ENCODE measurements around the gene COPE.

The COPE gene

DNA sequence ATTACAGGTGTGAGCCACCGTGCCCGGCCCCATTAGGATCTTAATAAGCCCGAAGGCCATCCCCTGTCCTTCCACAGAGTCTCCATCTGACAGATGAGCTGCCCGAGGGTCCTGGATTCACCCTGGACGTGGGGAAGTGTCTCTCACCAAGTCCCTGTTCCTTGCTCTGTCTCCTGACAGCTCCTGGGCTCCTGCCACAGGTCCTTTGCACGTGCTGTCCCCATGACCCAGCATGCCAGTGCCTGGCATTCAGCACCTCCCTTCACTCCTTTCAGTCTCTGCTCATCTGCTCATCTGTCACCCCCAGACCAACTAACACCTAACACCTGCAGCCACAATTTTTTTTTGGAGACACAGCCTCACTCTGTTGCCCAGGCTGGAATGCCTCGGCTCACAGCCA is 37.7 kb downstream of the COPE start:
- no peak for DNase-seq (ENCODE audit: low spot score)
- Mint-ChIP-seq H3K27me3 (ENCODE audit: low read depth) (no peaks in the 10 kb centered on the region), H3K27ac (no peak overlapping the region), H3K4me3 (no peak overlapping the region), H3K9me3 (no peaks in the 10 kb centered on the region), H3K36me3 (ENCODE audit: low read depth) (no peaks in the 10 kb centered on the region), H3K4me1 (ENCODE audit: low read depth) (no peaks in the 10 kb centered on the region)

DNA sequence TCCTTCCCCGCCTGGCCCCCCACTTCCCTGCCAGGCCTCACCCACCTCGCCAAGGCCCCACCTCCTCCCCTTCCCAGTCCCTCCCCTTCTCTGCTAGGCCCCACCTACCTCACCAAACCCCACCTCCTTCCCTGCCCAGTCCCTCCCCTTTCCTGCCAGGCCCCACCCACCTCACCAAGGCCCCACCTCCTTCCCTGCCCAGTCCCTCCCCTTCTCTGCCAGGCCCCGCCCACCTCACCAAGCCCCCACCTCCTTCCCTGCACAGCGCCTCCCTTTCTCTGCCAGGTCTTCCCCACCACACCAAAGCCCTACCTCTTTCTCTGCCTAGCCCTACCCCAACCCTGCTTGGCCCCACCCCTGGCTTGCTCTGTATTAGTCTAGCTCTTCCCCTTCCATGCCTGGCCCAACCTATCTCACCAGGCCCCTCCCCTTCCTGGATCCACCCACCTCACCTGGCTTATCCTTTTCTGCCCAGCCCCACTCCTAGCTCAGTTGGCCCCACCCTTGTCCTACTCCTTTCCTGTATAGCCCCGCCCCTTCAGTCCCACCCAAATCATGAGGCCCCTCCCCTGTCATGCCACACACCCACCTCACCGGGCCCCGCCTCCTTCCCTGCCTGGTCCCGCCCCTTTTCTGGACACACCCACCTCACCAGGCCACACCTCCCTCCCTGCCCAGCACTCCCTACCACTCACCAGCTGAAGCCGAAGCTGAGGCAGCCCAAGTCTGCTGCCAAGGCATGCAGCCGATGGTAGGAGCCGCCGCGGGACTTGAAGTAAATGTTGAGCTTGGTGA is 39.4 kb downstream of the COPE start:
- Mint-ChIP-seq H3K36me3 (ENCODE audit: low read depth) (no peaks in the 10 kb centered on the region), H3K9me3 (no peaks in the 10 kb centered on the region), H3K4me1 (ENCODE audit: low read depth) (no peaks in the 10 kb centered on the region), H3K27ac (no peak overlapping the region), H3K4me3 (no peak overlapping the region), H3K27me3 (ENCODE audit: low read depth) (no peaks in the 10 kb centered on the region)
- no peak for DNase-seq (ENCODE audit: low spot score)

DNA sequence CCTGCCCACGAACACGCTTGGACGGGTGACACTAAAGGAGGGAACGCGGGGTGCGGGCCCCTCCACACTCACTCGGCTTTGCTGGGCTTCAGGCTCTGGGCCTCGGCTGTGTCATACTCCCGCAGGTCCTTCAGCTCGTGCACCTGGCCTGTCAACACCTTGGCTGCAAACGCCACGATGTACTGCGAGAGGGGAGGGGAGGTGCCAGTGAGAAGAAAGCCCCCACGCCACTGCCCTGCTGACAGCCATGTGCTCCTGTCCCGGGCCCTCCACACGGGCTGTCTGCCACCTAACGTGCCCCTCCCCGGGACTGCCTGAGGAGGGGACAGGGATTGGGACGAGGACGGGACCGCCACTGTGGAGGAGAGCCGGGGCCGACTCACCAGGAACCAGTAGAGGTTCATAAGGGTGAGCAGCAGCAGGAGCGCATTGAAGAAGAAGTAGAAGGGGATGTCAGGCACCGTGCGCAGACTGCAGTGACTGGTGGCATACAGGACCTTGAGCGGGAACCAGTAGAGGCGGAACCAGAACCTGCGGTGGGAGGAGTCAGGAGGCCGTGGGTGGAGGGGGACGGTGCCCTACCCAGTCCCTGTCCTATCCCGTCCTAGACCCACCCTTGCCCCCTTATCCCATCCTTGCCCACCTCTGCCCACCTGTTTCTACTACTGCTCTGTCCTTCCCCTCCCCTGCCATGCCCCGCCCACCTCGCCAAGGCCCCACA is 40.2 kb downstream of the COPE start:
- H3K9me3 Mint-ChIP-seq = no peaks in the 10 kb centered on the region
- H3K36me3 Mint-ChIP-seq (ENCODE audit: low read depth) = no peaks in the 10 kb centered on the region
- DNase-seq (ENCODE audit: low spot score) = no peak
- H3K4me1 Mint-ChIP-seq (ENCODE audit: low read depth) = no peaks in the 10 kb centered on the region
- H3K27me3 Mint-ChIP-seq (ENCODE audit: low read depth) = no peaks in the 10 kb centered on the region
- no peak overlapping the region for H3K27ac Mint-ChIP-seq
- no peak overlapping the region for H3K4me3 Mint-ChIP-seq

DNA sequence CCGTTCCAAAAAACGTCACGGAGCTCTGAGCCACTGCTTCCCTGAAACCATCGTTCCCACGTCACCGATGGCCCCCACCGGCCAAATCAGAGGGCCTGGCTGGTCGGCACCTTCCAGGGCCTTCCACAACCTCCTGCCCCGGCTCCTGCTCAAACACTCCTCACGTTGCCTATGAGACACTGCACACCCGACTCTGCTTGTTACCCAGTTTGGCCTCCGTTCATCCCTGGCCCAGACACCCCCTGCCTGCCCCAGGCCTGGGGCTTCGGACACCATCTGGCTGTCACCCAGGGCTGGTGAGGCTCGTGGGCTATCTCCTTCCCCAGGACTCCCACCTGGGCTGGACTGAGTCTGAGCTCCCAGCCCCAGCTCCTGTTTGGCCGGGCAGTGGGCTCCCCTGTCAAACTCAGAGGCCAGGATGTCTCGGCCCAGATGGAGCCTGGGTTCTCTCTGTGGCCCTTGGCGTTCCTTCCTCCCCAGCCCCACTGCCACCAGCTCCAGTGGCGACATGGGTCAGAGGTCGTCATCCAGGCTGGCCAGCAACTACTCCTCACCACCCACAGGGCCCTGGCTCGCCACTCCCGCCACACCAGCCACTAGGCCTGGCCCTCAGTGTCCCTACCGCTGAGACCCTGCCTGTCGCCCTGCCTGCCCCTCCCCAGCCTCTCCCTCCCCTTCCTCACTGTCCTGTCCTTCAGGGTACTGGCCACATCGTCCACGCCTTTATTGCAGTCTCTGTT is 41.0 kb downstream of the COPE start:
- Mint-ChIP-seq H3K9me3 (no peaks in the 10 kb centered on the region), H3K36me3 (ENCODE audit: low read depth) (no peaks in the 10 kb centered on the region), H3K4me3 (no peak overlapping the region), H3K27me3 (ENCODE audit: low read depth) (no peaks in the 10 kb centered on the region), H3K4me1 (ENCODE audit: low read depth) (no peaks in the 10 kb centered on the region), H3K27ac (no peak overlapping the region)
- DNase-seq (ENCODE audit: low spot score) = no peak

GRCh38 chr19:18876865-18877264 is 42.3 kb downstream of the COPE start:
- H3K36me3 Mint-ChIP-seq (ENCODE audit: low read depth) = no peaks in the 10 kb centered on the region
- no peak overlapping the region for H3K27ac Mint-ChIP-seq
- H3K27me3 Mint-ChIP-seq (ENCODE audit: low read depth) = peaks cover under 1% of the 10 kb centered on the region
- DNase-seq (ENCODE audit: low spot score) = no peak
- no peak overlapping the region for H3K4me3 Mint-ChIP-seq
- no peaks in the 10 kb centered on the region for H3K4me1 Mint-ChIP-seq (ENCODE audit: low read depth)
- no peaks in the 10 kb centered on the region for H3K9me3 Mint-ChIP-seq

DNA sequence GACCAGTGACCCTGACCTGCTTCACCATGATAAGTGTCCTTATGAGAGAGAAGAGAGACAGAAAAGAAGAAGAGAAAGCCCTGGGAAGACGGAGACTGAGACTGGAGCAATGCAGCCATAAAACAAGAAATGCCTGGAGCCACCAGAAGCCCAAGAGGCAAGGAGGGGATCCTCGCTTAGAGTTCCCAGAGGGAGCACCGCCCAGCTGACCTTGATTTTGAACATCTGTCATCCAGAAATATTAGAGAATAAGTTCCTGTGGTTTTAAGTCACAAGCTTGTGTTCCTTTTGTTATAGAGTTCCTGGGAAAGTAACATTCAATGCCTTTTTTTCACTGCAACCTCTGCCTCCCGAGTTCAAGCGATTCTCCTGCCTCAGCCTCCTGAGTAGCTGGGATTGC is 43.5 kb downstream of the COPE start:
- Mint-ChIP-seq H3K27ac (no peak overlapping the region), H3K27me3 (ENCODE audit: low read depth) (peaks cover 7% of the 10 kb centered on the region), H3K36me3 (ENCODE audit: low read depth) (peaks cover 3% of the 10 kb centered on the region), H3K4me1 (ENCODE audit: low read depth) (peaks cover 5% of the 10 kb centered on the region), H3K4me3 (no peak overlapping the region), H3K9me3 (no peaks in the 10 kb centered on the region)
- DNase-seq (ENCODE audit: low spot score) = no peak

GRCh38 chr19:18871543-18871942 is 47.6 kb downstream of the COPE start:
- Mint-ChIP-seq H3K27me3 (ENCODE audit: low read depth) (peaks cover 8% of the 10 kb centered on the region), H3K9me3 (no peaks in the 10 kb centered on the region), H3K4me3 (no peak overlapping the region), H3K4me1 (ENCODE audit: low read depth) (peaks cover 6% of the 10 kb centered on the region), H3K27ac (no peak overlapping the region), H3K36me3 (ENCODE audit: low read depth) (peaks cover 15% of the 10 kb centered on the region)
- no peak for DNase-seq (ENCODE audit: low spot score)

- peaks cover 21% of the 10 kb centered on the region for H3K36me3 Mint-ChIP-seq (ENCODE audit: low read depth)
- H3K9me3 Mint-ChIP-seq = no peaks in the 10 kb centered on the region
- H3K4me1 Mint-ChIP-seq (ENCODE audit: low read depth) = peaks cover 6% of the 10 kb centered on the region
- peaks cover 8% of the 10 kb centered on the region for H3K27me3 Mint-ChIP-seq (ENCODE audit: low read depth)
- H3K4me3 Mint-ChIP-seq = no peak overlapping the region
- no peak overlapping the region for H3K27ac Mint-ChIP-seq
- DNase-seq (ENCODE audit: low spot score) = no peak
Observed at GRCh38 chr19:18870531-18871172, 48.5 kb downstream of the COPE start.

- no peak for DNase-seq (ENCODE audit: low spot score)
- peaks cover 8% of the 10 kb centered on the region for H3K27me3 Mint-ChIP-seq (ENCODE audit: low read depth)
- H3K27ac Mint-ChIP-seq = no peak overlapping the region
- peaks cover 6% of the 10 kb centered on the region for H3K4me1 Mint-ChIP-seq (ENCODE audit: low read depth)
- no peak overlapping the region for H3K4me3 Mint-ChIP-seq
- H3K36me3 Mint-ChIP-seq (ENCODE audit: low read depth) = peaks cover 21% of the 10 kb centered on the region
- H3K9me3 Mint-ChIP-seq = no peaks in the 10 kb centered on the region
Observed at GRCh38 chr19:18869781-18870530, 49.2 kb downstream of the COPE start.

DNA sequence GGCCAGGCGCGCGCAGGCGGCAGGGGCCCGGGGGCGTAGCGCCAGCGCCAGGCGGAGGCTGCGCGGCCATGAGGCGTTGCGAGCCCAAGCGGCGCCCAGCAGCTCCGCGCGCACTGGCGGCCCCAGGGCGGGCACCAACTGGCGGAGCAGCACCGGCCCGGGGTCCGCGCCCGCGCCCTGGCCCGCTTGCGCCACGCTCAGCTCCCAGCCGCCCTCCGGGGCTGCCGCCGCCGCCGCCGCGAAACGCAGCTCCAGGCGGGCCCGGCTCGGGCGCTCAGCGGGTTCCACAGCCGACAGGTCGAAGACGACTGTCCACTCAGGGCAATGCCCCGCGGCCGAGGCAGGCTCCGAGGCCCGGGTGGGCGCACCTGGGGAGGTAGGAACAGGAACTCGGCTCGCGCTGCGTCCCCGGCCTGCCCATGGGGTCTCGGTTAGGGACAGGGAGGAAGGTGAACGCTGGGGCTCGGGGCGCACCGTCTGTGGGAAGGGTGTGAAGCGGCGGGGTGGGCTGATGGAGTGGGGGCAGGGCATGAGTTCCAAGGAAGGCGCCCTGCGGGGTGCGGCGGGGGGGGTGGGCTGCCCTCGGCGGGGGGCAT is 50.1 kb downstream of the COPE start:
- H3K4me1 Mint-ChIP-seq (ENCODE audit: low read depth) = peaks cover 6% of the 10 kb centered on the region
- no peak overlapping the region for H3K27ac Mint-ChIP-seq
- H3K27me3 Mint-ChIP-seq (ENCODE audit: low read depth) = peaks cover 8% of the 10 kb centered on the region
- DNase-seq (ENCODE audit: low spot score) = no peak
- H3K36me3 Mint-ChIP-seq (ENCODE audit: low read depth) = peaks cover 24% of the 10 kb centered on the region
- H3K9me3 Mint-ChIP-seq = no peaks in the 10 kb centered on the region
- H3K4me3 Mint-ChIP-seq = no peak overlapping the region

DNA sequence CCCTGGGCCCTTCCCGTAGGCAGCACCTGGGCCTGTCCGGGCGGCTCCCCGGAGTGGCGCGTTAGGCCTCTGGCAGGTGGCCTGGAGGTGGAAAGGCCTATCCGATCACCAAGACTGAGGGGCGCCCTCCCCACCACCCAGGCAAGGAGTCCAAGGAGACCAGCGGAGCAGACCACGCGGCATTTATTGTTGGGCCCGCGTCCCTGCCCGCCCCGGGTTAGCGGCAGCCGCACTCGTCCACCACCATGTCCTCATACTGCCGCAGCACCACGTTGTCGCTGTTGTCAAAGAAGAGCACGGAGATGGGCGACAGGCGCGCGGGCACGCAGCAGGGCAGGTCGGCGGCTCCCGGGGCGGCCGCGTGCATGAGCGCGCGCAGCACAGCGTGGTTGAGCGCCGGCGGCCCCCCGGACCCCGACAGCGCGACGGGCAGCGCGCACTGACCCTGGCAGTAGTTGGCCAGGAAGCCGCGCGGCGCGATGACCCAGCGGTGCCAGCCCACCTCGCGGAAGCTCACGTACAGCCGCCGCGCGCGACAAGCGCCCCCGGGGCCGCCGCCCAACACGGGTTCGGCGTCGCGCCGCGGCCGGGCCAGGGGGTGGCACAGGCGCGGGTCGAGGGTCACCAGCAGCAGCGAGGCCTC is 50.7 kb downstream of the COPE start:
- no peak for DNase-seq (ENCODE audit: low spot score)
- Mint-ChIP-seq H3K27me3 (ENCODE audit: low read depth) (peaks cover 8% of the 10 kb centered on the region), H3K4me1 (ENCODE audit: low read depth) (peaks cover 6% of the 10 kb centered on the region), H3K4me3 (no peak overlapping the region), H3K9me3 (no peaks in the 10 kb centered on the region), H3K27ac (no peak overlapping the region), H3K36me3 (ENCODE audit: low read depth) (peaks cover 28% of the 10 kb centered on the region)

DNA sequence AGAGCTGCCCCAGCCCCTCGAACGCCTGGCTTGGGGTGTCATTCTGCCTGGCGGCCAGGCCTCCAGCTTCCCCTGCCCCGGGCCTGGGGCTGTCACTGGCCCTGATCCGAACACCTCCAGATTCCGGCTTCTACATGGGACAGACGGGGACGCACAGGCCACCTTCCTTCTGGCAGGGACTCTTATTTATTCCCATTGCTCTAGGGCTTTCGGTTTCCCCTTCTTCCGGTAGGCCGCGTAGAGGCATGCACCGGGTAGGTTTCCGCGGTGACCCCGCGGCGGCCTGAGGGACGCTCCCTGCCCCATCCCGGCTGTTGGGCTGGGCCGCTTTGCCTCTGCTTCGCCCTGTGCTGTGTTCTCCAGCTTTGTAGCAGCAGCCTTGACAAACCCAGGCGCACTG is 51.4 kb downstream of the COPE start:
- no peak overlapping the region for H3K4me3 Mint-ChIP-seq
- no peak for DNase-seq (ENCODE audit: low spot score)
- peaks cover 8% of the 10 kb centered on the region for H3K27me3 Mint-ChIP-seq (ENCODE audit: low read depth)
- peaks cover 31% of the 10 kb centered on the region for H3K36me3 Mint-ChIP-seq (ENCODE audit: low read depth)
- peaks cover 6% of the 10 kb centered on the region for H3K4me1 Mint-ChIP-seq (ENCODE audit: low read depth)
- H3K27ac Mint-ChIP-seq = no peak overlapping the region
- no peaks in the 10 kb centered on the region for H3K9me3 Mint-ChIP-seq

DNA sequence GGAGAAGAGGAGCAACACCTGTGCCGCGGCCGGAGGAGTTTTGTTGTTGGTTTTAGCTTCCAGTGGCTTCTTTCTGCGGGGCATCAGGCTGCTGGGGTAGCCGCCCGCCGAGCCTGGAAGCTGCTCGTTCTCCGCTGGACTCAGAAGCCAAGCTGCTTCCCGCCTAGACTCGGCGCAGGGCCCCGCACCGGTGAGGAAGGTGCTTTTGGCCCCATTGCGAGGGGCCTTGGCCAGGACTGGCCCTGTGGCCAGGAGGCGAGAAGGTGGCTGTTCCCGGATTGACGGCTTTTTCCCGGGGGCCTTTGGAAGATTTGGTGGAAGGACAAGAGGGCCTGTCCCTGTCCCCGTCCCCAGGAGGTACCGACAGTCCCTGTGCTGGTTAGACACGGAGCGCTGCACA is 52.0 kb downstream of the COPE start:
- H3K27ac Mint-ChIP-seq = no peak overlapping the region
- no peak overlapping the region for H3K4me3 Mint-ChIP-seq
- H3K36me3 Mint-ChIP-seq (ENCODE audit: low read depth) = peaks cover 34% of the 10 kb centered on the region
- H3K4me1 Mint-ChIP-seq (ENCODE audit: low read depth) = peaks cover 6% of the 10 kb centered on the region
- no peaks in the 10 kb centered on the region for H3K9me3 Mint-ChIP-seq
- peaks cover 8% of the 10 kb centered on the region for H3K27me3 Mint-ChIP-seq (ENCODE audit: low read depth)
- DNase-seq (ENCODE audit: low spot score) = no peak

Measured in T-helper 2 cell treated with Interferon-gamma antibody and Interleukin-4, amounts not matched to agents 5 μg/mL and 100 μg/mL, for 36 hours (primary cell).